SK-N-SH treated with all-trans-retinoic acid at 6 μM for 48 hours (cell line): Measurements from ENCODE around the gene UBALD2.

ENCODE experiments used
- ATAC-seq: fragments of 200-7000 bp; cut with Tn5 transposase; 3 replicates; pipeline ENCODE4 v1.9.1; 2020; ENCODE audit warnings: mild to moderate bottlenecking, moderate library complexity
- ARNTL ChIP-seq: fragments of 450-650 bp; formaldehyde crosslinking; IDR thresholded peaks from 2 replicates; pipeline ENCODE4 v1.5.0; 2020; ENCODE audit warnings: low read depth, mild to moderate bottlenecking, moderate library complexity, borderline replicate concordance
- BACH2 ChIP-seq: fragments of 250-450 bp; sonication (Bioruptor Pico); IDR thresholded peaks from 2 replicates; pipeline ENCODE4 v1.9.0; 2021; ENCODE audit warnings: mild to moderate bottlenecking, borderline replicate concordance
- CREB5 ChIP-seq: fragments of 250-450 bp; sonication (Bioruptor Pico); IDR thresholded peaks from 2 replicates; pipeline ENCODE4 v1.5.1; 2020; ENCODE audit warnings: low read depth, mild to moderate bottlenecking, moderate library complexity
- CSDC2 ChIP-seq: fragments of 250-450 bp; sonication (Bioruptor Pico); IDR thresholded peaks from 2 replicates; pipeline ENCODE4 v1.5.0; 2020; ENCODE audit warnings: mild to moderate bottlenecking, moderate library complexity
- CSRNP3 ChIP-seq: fragments of 250-450 bp; sonication (Bioruptor Pico); IDR thresholded peaks from 2 replicates; pipeline ENCODE4 v1.5.1; 2021; ENCODE audit warnings: mild to moderate bottlenecking, moderate library complexity
- ESRRG ChIP-seq: fragments of 250-450 bp; sonication (Bioruptor Pico); IDR thresholded peaks from 2 replicates; pipeline ENCODE4 v1.6.1; 2021; ENCODE audit warnings: mild to moderate bottlenecking
- GLIS3 ChIP-seq: fragments of 250-450 bp; sonication (Bioruptor Pico); IDR thresholded peaks from 2 replicates; pipeline ENCODE4 v1.5.0; 2020; ENCODE audit warnings: mild to moderate bottlenecking, moderate library complexity
- ISL1 ChIP-seq: fragments of 250-450 bp; sonication (Bioruptor Pico); IDR thresholded peaks from 2 replicates; pipeline ENCODE4 v2.1.2; 2022; ENCODE audit warnings: mild to moderate bottlenecking, moderate library complexity
- OSR1 ChIP-seq: fragments of 250-450 bp; sonication (Bioruptor Pico); IDR thresholded peaks from 2 replicates; pipeline ENCODE4 v1.8.0; 2022; ENCODE audit warnings: moderate library complexity, mild to moderate bottlenecking, inconsistent platforms
- PPARA ChIP-seq: fragments of 250-450 bp; sonication (Bioruptor Pico); IDR thresholded peaks from 2 replicates; pipeline ENCODE4 v1.5.0; 2020; ENCODE audit warnings: mild to moderate bottlenecking, borderline replicate concordance
- RARB ChIP-seq: fragments of 250-450 bp; sonication (Bioruptor Pico); IDR thresholded peaks from 2 replicates; pipeline ENCODE4 v1.8.0; 2021; ENCODE audit warnings: mild to moderate bottlenecking, moderate library complexity
- SNAI2 ChIP-seq: fragments of 250-450 bp; sonication (Bioruptor Pico); IDR thresholded peaks from 2 replicates; pipeline ENCODE4 v1.5.0; 2020; ENCODE audit warnings: mild to moderate bottlenecking, moderate library complexity
- TCF4 ChIP-seq: fragments of 250-450 bp; sonication (Bioruptor Pico); IDR thresholded peaks from 2 replicates; pipeline ENCODE4 v1.8.0; 2021; ENCODE audit warnings: mild to moderate bottlenecking, moderate library complexity, borderline replicate concordance
- TOX ChIP-seq: fragments of 250-450 bp; sonication (Bioruptor Pico); IDR thresholded peaks from 2 replicates; pipeline ENCODE4 v1.8.0; 2021; ENCODE audit warnings: mild to moderate bottlenecking, moderate library complexity, borderline replicate concordance
- ZC3H10 ChIP-seq: fragments of 250-450 bp; sonication (Bioruptor Pico); IDR thresholded peaks from 2 replicates; pipeline ENCODE4 v1.5.1; 2021; ENCODE audit warnings: mild to moderate bottlenecking, moderate library complexity
- ZFP3 ChIP-seq: fragments of 250-450 bp; sonication (Bioruptor Pico); IDR thresholded peaks from 2 replicates; pipeline ENCODE4 v1.5.0; 2020; ENCODE audit warnings: mild to moderate bottlenecking, moderate library complexity
- ZFP30 ChIP-seq: fragments of 450-650 bp; formaldehyde crosslinking; IDR thresholded peaks from 2 replicates; pipeline ENCODE4 v1.5.0; 2022; ENCODE audit warnings: mild to moderate bottlenecking, moderate library complexity
- ZNF565 ChIP-seq: fragments of 450-650 bp; formaldehyde crosslinking; conservative IDR thresholded peaks from 2 replicates; pipeline ENCODE4 v1.5.0; 2020; ENCODE audit warnings: low read depth, mild to moderate bottlenecking, moderate library complexity
- ZNF70 ChIP-seq: fragments of 450-650 bp; formaldehyde crosslinking; IDR thresholded peaks from 2 replicates; pipeline ENCODE4 v1.5.0; 2020; ENCODE audit warnings: mild to moderate bottlenecking, moderate library complexity
- ZNF8 ChIP-seq: fragments of 450-650 bp; formaldehyde crosslinking; IDR thresholded peaks from 2 replicates; pipeline ENCODE4 v1.5.0; 2020; ENCODE audit warnings: mild to moderate bottlenecking, moderate library complexity
- TF ChIP-seq, protein P1 (sequence below): fragments of 250-450 bp; sonication (Bioruptor Pico); IDR thresholded peaks from 2 replicates; pipeline ENCODE4 v1.8.0; 2021; ENCODE audit warnings: low read depth, mild to moderate bottlenecking, moderate library complexity, borderline replicate concordance
- TF ChIP-seq, protein P2 (sequence below): fragments of 250-450 bp; sonication (Bioruptor Pico); IDR thresholded peaks from 2 replicates; pipeline ENCODE4 v1.8.0; 2020; ENCODE audit warnings: mild to moderate bottlenecking, moderate library complexity, borderline replicate concordance
- TF ChIP-seq, protein P3 (sequence below): fragments of 250-450 bp; sonication (Bioruptor Pico); IDR thresholded peaks from 2 replicates; pipeline ENCODE4 v1.5.0; 2020; ENCODE audit warnings: mild to moderate bottlenecking, moderate library complexity

UBALD2 gene

GRCh38 chr17:76264755-76265623 lies at the start of gene UBALD2:
Gene UBALD2, plus strand, starts transcription at chr17:76265348. Its CDS starts 158 bp downstream, at chr17:76265506.
- ATAC-seq: peak; percentile 98
- no peak for TF ChIP-seq TCF4 (CRISPR knock-in tag)
- TF ChIP-seq ARNTL (CRISPR knock-in tag): peak; percentile 88; the same call in 1 of the 2 replicates
- peak; percentile 73; the same call in 1 of the 2 replicates for TF ChIP-seq ZFP30 (CRISPR knock-in tag)
- TF ChIP-seq GLIS3 (CRISPR knock-in tag): no peak
- TF ChIP-seq, protein P1, sequence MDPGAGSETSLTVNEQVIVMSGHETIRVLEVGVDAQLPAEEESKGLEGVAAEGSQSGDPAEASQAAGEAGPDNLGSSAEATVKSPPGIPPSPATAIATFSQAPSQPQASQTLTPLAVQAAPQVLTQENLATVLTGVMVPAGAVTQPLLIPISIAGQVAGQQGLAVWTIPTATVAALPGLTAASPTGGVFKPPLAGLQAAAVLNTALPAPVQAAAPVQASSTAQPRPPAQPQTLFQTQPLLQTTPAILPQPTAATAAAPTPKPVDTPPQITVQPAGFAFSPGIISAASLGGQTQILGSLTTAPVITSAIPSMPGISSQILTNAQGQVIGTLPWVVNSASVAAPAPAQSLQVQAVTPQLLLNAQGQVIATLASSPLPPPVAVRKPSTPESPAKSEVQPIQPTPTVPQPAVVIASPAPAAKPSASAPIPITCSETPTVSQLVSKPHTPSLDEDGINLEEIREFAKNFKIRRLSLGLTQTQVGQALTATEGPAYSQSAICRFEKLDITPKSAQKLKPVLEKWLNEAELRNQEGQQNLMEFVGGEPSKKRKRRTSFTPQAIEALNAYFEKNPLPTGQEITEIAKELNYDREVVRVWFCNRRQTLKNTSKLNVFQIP (CRISPR knock-in tag): 0 out of 2 replicates have a peak, but pooled peaks have one; percentile 77
- TF ChIP-seq TOX (CRISPR knock-in tag): no peak
- TF ChIP-seq SNAI2 (CRISPR knock-in tag): peak; percentile 97
- TF ChIP-seq BACH2 (CRISPR knock-in tag): peak; percentile 90
- peak; percentile 70 for TF ChIP-seq ZNF8 (CRISPR knock-in tag)
- no peak for TF ChIP-seq CREB5 (CRISPR knock-in tag)
- no peak for TF ChIP-seq CSRNP3 (CRISPR knock-in tag)
- TF ChIP-seq ISL1: no peak
- peak; percentile 95 for TF ChIP-seq OSR1 (CRISPR knock-in tag)
- TF ChIP-seq, protein P2, sequence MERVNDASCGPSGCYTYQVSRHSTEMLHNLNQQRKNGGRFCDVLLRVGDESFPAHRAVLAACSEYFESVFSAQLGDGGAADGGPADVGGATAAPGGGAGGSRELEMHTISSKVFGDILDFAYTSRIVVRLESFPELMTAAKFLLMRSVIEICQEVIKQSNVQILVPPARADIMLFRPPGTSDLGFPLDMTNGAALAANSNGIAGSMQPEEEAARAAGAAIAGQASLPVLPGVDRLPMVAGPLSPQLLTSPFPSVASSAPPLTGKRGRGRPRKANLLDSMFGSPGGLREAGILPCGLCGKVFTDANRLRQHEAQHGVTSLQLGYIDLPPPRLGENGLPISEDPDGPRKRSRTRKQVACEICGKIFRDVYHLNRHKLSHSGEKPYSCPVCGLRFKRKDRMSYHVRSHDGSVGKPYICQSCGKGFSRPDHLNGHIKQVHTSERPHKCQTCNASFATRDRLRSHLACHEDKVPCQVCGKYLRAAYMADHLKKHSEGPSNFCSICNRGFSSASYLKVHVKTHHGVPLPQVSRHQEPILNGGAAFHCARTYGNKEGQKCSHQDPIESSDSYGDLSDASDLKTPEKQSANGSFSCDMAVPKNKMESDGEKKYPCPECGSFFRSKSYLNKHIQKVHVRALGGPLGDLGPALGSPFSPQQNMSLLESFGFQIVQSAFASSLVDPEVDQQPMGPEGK (CRISPR knock-in tag): no peak
- peak; percentile 99 for TF ChIP-seq PPARA (CRISPR knock-in tag)
- no peak for TF ChIP-seq ESRRG (CRISPR knock-in tag)
- TF ChIP-seq ZNF70 (CRISPR knock-in tag): peak; percentile 81; the same call in 1 of the 2 replicates
- peak; percentile 98 for TF ChIP-seq ZNF565
- TF ChIP-seq RARB (CRISPR knock-in tag): no peak
- no peak for TF ChIP-seq ZC3H10 (CRISPR knock-in tag)
- TF ChIP-seq ZFP3 (CRISPR knock-in tag): peak; percentile 87
- peak; percentile 99 for TF ChIP-seq CSDC2 (CRISPR knock-in tag)
- TF ChIP-seq, protein P3, sequence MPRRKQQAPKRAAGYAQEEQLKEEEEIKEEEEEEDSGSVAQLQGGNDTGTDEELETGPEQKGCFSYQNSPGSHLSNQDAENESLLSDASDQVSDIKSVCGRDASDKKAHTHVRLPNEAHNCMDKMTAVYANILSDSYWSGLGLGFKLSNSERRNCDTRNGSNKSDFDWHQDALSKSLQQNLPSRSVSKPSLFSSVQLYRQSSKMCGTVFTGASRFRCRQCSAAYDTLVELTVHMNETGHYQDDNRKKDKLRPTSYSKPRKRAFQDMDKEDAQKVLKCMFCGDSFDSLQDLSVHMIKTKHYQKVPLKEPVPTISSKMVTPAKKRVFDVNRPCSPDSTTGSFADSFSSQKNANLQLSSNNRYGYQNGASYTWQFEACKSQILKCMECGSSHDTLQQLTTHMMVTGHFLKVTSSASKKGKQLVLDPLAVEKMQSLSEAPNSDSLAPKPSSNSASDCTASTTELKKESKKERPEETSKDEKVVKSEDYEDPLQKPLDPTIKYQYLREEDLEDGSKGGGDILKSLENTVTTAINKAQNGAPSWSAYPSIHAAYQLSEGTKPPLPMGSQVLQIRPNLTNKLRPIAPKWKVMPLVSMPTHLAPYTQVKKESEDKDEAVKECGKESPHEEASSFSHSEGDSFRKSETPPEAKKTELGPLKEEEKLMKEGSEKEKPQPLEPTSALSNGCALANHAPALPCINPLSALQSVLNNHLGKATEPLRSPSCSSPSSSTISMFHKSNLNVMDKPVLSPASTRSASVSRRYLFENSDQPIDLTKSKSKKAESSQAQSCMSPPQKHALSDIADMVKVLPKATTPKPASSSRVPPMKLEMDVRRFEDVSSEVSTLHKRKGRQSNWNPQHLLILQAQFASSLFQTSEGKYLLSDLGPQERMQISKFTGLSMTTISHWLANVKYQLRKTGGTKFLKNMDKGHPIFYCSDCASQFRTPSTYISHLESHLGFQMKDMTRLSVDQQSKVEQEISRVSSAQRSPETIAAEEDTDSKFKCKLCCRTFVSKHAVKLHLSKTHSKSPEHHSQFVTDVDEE (CRISPR knock-in tag): peak; percentile 100
- TF ChIP-seq, all 23 proteins: peak for 13

DNA sequence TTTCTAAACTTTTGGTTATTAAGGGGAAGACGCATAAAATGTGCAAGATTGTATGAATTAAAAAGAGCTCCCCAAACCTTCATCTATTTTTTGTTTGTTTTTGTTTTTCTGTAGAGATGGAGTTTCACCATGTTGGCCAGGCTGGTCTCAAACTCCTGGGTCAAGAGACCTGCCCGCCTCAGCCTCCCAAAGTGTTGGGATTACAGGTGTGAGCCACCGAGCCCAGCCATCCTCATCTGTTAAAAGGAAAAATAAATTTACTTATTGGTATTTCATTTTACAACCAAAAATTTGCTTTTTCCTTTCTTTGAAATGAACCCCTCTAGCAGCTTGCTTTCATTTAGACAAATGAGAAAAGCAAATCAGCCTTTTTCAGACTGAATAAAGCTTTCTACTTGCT lies 48.1 kb upstream of the UBALD2 start:
- no peak for ATAC-seq
- TF ChIP-seq ESRRG (CRISPR knock-in tag) (no peak), ZNF8 (CRISPR knock-in tag) (no peak), ZFP30 (CRISPR knock-in tag) (no peak), CSRNP3 (CRISPR knock-in tag) (no peak), ZFP3 (CRISPR knock-in tag) (no peak), ZNF565 (no peak), ZNF70 (CRISPR knock-in tag) (no peak), PPARA (CRISPR knock-in tag) (no peak), ARNTL (CRISPR knock-in tag) (no peak)
- TF ChIP-seq, protein P1 (CRISPR knock-in tag): no peak
